GM12892 (cell line): Measurements from ENCODE around the gene THOC3.
"Not testable (repeated sequence)": the region's sequence is repeated elsewhere in the genome, so short reads cannot be mapped to it uniquely, and the experiment has no call there.

Experiments
- POLR2A ChIP-seq: IDR thresholded peaks from 2 replicates; pipeline ENCODE4 v1.6.1; 2011; ENCODE audit warnings: low read depth, low read length, control low read depth
- POLR2AphosphoS5 ChIP-seq: IDR thresholded peaks from 2 replicates; pipeline ENCODE4 v1.6.1; 2011; ENCODE audit warnings: low read depth, low read length, control low read depth
- TAF1 ChIP-seq: IDR thresholded peaks from 2 replicates; pipeline ENCODE4 v1.6.1; 2011; ENCODE audit warnings: low read depth, mild to moderate bottlenecking, control low read depth, low read length, borderline replicate concordance

GRCh38 chr5:176010202-176010601 is 42.1 kb upstream of the THOC3 start:
- TF ChIP-seq POLR2AphosphoS5, POLR2A, TAF1: not testable (repeated sequence)
